Activated CD8-positive, alpha-beta memory T cell treated with anti-CD3 and anti-CD28 coated beads for 36 hours (primary cell): ENCODE measurements around the gene JHY. TPM values are rescaled to one million over a fixed set of nuclear protein-coding genes. Genes with fewer than 3 reads are reported as not detected.

Experiments used
- CTCF ChIA-PET: fragments of 350-600 bp; sonication (Branson Sonifier 250); formaldehyde crosslinking; loops from one replicate; lab custom pipeline; 2021; ENCODE audit warnings: antibody characterized with exemption; lab: Charles Lee
- POLR2A ChIA-PET: fragments of 350-600 bp; sonication (Branson Sonifier 250); formaldehyde crosslinking; loops from one replicate; lab custom pipeline; 2021; ENCODE audit warnings: antibody characterized with exemption; lab: Charles Lee
- total RNA-seq, 2 experiments: library from RNA; stranded (reverse); gene quantifications; one replicate each; pipeline ENCODE4 v1.2.3, GENCODE V29; 2021

The JHY gene
- total RNA-seq, 2 experiments from 2014 or later, result 2.7 to 3.6 TPM

DNA sequence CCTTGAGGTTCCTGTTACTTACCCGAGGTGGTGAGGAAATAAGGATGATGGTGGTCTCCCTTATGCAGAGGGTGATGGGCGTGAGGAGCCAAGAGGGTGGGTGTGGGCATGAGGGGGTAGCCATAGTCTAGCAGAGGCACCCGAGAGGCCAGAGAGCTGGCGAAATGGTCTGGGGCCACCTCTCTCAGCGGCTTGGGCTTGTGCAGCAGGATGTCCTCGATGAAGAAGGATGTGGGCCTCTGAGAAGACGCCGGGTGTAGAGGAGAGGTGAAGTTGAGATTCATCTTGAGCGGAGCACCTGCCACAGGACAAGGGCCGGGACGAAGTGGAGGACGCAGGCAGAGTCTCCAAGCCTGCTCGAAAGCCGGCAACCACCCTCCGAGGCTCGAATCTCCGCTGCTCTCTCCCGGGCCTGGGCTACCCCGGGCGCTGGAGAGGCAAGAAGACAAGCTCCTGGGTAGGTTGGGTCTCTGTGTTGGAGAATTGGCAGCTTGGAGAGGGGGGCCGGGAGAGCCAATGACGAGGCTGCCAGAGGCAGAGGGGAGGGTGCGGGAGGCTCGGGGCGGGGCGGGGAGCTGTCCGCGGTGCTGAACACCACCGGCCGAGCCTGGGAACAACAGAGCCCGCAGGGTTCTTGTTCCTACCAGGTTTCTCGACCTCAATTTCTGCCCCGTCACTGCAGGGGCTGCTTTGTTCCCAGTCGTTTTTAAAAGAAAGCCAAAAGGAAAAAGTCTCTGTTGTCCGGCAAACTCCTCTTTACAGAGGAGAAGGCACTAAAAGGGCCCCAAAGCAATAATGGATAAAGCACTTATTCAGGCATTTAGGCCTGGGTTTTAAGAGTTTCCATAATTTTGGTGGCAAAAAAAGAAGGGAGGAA lies 99.1 kb downstream of the JHY start, which contains the start of gene BSX:
Gene BSX, minus strand, starts transcription at position 447 of the 877 bp plus-strand sequence. Its CDS starts 163 bp downstream, at position 284.
- POLR2A ChIA-PET, result interaction anchor here (0.6 kb wide), 1 partner anchor 408 kb away, joined by 7 read pairs; no protein-coding TSS in a partner anchor
- CTCF ChIA-PET, result interaction anchor here (0.7 to 1.3 kb wide), 3 partner anchors 11 to 103 kb away, joined by 3 to 4 read pairs (median 3); no protein-coding TSS in a partner anchor

DNA sequence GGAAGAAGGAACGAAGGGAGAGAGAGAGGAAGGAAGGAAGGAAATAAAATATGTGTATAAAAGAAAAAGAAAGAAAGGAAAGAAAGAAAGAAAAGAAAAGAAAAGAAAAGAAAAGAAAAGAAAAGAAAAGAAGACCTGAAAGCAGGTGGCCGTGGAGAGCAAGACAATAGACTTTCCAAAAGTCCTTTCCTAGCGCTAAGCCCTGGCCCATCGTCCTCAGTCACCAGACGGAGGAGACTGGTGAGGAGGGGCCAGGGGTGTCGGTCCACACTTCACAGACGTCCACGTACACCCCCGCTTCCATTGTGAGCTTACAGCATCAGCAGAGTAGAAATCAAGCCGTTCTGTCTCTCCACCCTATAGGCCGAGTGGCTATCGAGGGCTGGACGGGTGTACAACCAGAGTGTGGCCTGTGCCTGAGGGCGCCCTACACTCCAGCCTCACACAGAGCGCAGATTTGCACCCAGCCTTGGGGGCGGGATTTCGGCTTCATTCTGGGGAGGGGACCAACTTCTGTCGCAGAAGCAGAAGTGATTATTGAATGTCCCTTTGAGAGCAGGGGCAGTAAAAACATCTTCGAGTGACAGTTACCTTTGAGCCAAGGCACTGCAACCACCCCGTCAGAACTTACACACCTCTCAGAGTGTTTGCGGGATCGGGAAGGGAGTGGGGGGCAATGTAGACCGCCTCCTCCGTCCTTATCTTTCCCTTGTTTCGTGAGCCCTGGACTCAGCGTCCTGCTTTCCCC lies 101.1 kb downstream of the JHY start:
- CTCF ChIA-PET, result interaction anchor here (1.5 kb wide), 1 partner anchor 39 kb away, joined by 3 read pairs; no protein-coding TSS in a partner anchor
- POLR2A ChIA-PET, result interaction anchor here (0.6 kb wide), 1 partner anchor 177 kb away, joined by 3 read pairs; no protein-coding TSS in a partner anchor

DNA sequence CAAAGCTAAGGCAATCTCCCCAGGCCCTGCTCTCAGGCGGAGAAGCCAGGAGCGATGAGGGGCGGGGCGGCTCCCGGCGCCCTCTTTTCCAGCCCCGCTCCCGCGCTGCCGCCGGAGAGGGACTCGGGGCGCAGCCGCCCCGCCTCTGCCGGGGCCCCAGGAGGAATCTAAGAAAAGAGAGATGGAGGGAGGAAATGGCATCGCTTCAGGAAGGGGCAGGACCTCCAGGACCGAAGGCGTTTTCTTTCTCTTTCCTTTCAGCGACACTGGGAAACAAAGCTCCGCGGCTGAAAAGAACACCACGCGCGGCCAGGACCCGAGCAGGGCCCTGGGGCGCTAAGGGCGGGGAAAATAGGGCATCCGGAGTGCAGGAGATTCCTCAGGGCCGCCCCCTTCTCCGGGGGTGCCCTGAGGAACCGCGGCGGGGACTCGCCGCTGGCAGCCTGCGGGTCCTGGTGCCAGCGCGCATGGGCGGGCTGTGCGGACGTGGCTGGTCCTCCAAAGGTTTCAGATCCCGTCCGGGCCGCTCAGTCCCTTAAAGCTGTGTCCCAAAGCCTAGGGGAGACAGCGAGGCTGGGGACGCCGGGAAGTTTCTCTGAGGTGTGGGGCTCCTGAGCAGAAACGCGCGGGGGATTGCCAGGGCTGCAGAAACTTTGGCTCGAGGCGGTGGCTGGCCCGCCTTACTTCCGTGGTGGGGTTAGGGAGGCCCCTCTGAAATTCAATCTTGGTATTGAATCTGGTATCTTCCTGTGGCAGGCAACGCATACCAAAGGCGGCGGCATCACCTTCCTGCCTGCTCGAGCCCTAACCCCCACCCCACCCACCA lies 101.8 kb downstream of the JHY start:
- CTCF ChIA-PET, result interaction anchor here (0.9 to 1.5 kb wide), 2 partner anchors 37 to 38 kb away, joined by 3 to 4 read pairs; no protein-coding TSS in a partner anchor
- POLR2A ChIA-PET, result interaction anchor here (0.6 kb wide), 1 partner anchor 178 kb away, joined by 3 read pairs; no protein-coding TSS in a partner anchor

DNA sequence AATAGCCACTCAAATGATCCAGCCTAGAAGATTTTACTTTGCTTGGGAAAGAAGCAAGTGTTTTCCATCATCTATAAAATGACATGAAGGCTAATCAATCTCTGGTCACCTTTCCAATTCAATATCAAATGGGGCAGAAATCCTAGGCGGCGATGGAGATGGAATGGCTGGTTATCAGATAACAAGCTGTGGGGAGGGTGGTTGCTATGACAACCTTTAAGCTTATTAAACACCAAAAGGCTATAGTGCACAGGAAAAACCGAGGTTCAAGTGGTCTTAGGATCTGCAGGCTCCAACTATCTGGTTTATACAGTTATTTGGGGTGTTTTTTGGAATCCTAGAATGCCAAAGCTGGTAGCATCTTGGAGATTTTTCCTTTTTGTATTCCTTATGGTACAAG lies 113.0 kb downstream of the JHY start:
- ChIA-PET CTCF (no interaction called here), POLR2A (no interaction called here)

DNA sequence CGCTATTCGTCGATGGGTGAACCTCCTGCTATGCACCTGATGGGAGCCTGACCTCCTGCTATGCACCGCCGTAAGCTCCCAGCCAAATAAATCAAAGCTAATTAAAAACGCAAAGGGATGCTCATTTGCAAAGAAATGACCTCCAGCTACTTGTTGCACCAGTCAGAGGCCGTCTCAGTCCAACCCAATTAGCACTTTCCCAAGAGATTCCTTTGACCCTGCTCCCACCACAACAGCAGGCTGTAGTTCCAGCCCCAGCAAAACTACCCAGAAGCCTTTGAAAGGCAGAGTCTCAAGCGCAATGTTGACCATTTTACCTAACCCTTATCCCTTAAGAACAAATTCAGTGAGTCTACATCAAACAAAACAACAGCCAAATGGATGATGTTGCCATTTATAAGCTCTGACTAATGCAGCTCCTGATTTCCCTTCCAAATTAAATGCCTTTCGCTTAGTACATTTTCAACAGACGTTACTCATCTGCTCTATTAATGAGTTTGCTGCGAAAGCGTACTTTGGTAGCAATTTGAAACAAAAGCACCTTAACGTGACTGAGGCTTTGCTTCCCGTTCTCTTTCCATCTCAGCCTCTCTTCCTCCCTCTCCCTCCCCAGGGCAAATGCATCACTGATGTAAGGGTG lies 116.3 kb downstream of the JHY start:
- POLR2A ChIA-PET, result no interaction called here
- CTCF ChIA-PET, result no interaction called here

DNA sequence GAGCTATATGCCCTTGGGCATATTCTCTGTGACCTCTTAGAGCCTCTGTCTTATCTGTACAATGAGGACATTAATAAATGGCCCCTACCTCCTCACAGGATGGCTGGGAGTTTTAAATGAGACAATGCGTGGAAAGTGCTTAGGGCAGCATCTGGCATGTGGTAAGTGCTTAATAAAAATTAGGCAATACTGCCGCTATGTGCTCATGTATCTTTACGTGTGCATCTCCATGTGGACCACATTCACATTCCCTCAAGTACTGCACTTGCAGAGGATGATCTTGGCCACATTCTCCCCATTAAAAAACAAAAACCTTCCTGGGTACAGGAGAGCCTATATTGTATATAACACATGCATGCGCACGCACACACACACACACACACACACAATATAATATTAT lies 118.2 kb downstream of the JHY start:
- ChIA-PET CTCF (interaction anchor here (0.7 to 1.3 kb wide), 3 partner anchors 18 to 170 kb away, joined by 3 to 4 read pairs (median 4); no protein-coding TSS in a partner anchor), POLR2A (no interaction called here)

DNA sequence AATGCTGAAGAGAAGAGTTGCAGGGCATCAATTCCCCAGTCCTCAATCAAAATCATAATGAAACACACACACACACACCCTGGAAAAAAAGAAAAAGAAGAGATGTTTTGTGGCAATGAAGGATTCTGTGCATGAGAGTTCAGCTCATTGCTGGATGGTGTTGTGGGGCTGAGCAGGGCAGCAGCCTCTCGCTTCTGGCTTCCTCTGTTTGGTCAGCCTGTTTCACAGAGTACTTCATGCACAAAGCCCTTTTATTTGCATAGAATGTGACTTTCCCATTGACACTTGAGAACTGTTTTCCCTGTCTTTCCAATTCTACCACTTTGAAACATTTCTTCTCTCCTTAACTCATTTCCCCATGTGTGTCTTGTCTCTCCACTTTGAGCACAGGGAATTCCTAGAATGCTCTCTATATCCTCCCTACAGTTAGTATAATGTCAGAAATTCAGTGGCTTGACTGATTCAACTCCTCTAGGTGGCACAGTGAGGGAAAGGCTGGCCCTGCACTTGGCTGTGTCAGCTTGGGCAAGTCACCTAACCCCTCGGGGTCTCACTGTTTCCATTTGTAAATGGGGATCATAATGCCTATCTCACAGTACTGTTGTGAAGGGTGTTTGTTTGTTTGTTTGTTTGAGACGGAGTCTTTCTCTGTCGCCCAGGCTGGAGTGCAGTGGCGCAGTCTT lies 124.4 kb downstream of the JHY start:
- CTCF ChIA-PET, result no interaction called here
- POLR2A ChIA-PET, result no interaction called here

Other genes starting within 250 kb of the JHY start
- gene UBASH3B, start 227.0 kb upstream of the JHY start, total RNA-seq, result 10 to 100 TPM; 54.7 to 62.7 TPM
- 10 to 100 TPM; 56.8 to 57.8 TPM for gene CRTAM, start 44.3 kb upstream of the JHY start, total RNA-seq
- gene BSX, start 99.1 kb downstream of the JHY start, total RNA-seq, result not detected
- gene HSPA8, start 179.4 kb downstream of the JHY start, total RNA-seq, result 1,000 to 10,000 TPM; 3,768 to 3,828 TPM